CD4-positive, alpha-beta T cell (primary cell): ENCODE measurements around the gene UBR3. TPM values are rescaled to one million over a fixed set of nuclear protein-coding genes. Genes with fewer than 3 reads are reported as not detected.

Source experiments
- ATAC-seq: fragments of 200-7000 bp; cut with Tn5 transposase; one replicate; pipeline ENCODE4 v1.10.0; 2022; ENCODE audit warnings: mild to moderate bottlenecking; ENCODE audit not compliant: poor library complexity
- CTCF ChIA-PET: fragments of 350-600 bp; sonication (Branson Sonifier 250); formaldehyde crosslinking; loops from one replicate; lab custom pipeline; 2021; ENCODE audit warnings: antibody characterized with exemption, inconsistent platforms; lab: Charles Lee
- POLR2A ChIA-PET: fragments of 350-600 bp; sonication (Branson Sonifier 250); formaldehyde crosslinking; loops from one replicate; lab custom pipeline; 2021; ENCODE audit warnings: antibody characterized with exemption, inconsistent platforms; lab: Charles Lee
- DNase-seq, 14 experiments: peaks; one replicate each; pipeline ENCODE4 v3.0.0-alpha.2; 2013 to 2020; ENCODE audit warnings: mixed read lengths in 2 of 14
- H3K27ac ChIP-seq, 2 donors: one replicate each; pipeline versions ENCODE4 v1.5.1 to v1.7.0; 2013; ENCODE audit warnings: low read length in 2 of 2, low read depth in 1 of 2, mild to moderate bottlenecking in 1 of 2
- H3K27me3 ChIP-seq, 2 experiments: 1 replicate in 1 of 2; 2 replicates in 1 of 2; pipeline versions ENCODE4 v1.6.1 to v1.7.0; 2013; ENCODE audit warnings: low read length in 2 of 2, control low read depth in 1 of 2, mild to moderate bottlenecking in 1 of 2, moderate library complexity in 1 of 2; ENCODE audit not compliant: insufficient read depth in 2 of 2, control insufficient read depth in 1 of 2
- H3K36me3 ChIP-seq: one replicate; pipeline ENCODE4 v1.6.1; 2013; ENCODE audit warnings: low read length, control low read depth; ENCODE audit not compliant: insufficient read depth
- H3K4me1 ChIP-seq: one replicate; pipeline ENCODE4 v1.6.1; 2013; ENCODE audit warnings: low read length, control low read depth; ENCODE audit not compliant: insufficient read depth
- H3K4me3 ChIP-seq: one replicate; pipeline ENCODE4 v1.5.1; 2013; ENCODE audit warnings: mild to moderate bottlenecking, low read length, moderate library complexity
- H3K9me3 ChIP-seq, 2 experiments: 1 replicate in 1 of 2; 2 replicates in 1 of 2; pipeline versions ENCODE4 v1.6.1 to v1.7.0; 2013; ENCODE audit warnings: low read length in 2 of 2, mild to moderate bottlenecking in 2 of 2, control low read depth in 1 of 2, moderate library complexity in 1 of 2; ENCODE audit not compliant: control insufficient read depth in 1 of 2, insufficient read depth in 1 of 2
- H3K27ac Mint-ChIP-seq: one replicate; pipeline ENCODE4 v1.8.0; 2020; ENCODE audit warnings: mixed read lengths
- H3K27me3 Mint-ChIP-seq: one replicate; pipeline ENCODE4 v1.8.0; 2021; ENCODE audit warnings: mixed read lengths
- H3K36me3 Mint-ChIP-seq: one replicate; pipeline ENCODE4 v1.8.0; 2021; ENCODE audit warnings: low read depth, mixed read lengths
- H3K4me1 Mint-ChIP-seq: one replicate; pipeline ENCODE4 v1.8.0; 2021; ENCODE audit warnings: low read depth, mixed read lengths
- H3K4me3 Mint-ChIP-seq: one replicate; pipeline ENCODE4 v1.8.0; 2020; ENCODE audit warnings: mild to moderate bottlenecking, mixed read lengths
- H3K9me3 Mint-ChIP-seq: one replicate; pipeline ENCODE4 v1.8.0; 2020; ENCODE audit warnings: mixed read lengths
- intact Hi-C, 2 experiments: fragments of 100-400 bp; cut with DNase I in 1 of 2; cut with micrococcal nuclease in 1 of 2; formaldehyde crosslinking; loops; one replicate each; pipeline versions ENCODE4 v1.15.1 to v1.9.0; 2023 to 2025; cut with DNase I, micrococcal nuclease
- total RNA-seq, 174 experiments: library from RNA in 2 of 174; stranded (reverse) in 2 of 174; gene quantifications; one replicate each; pipeline ENCODE4 v1.2.3 and lab custom pipeline; 2021 to 2026
- TF ChIP-seq, protein P1 (sequence below): fragments of 200-600 bp; IDR thresholded peaks from one replicate; pipeline ENCODE4 v1.8.0; 2022; ENCODE audit warnings: antibody characterized with exemption, mild to moderate bottlenecking

Gene UBR3
- total RNA-seq, 2 experiments from 2014 or later, result 32.1 to 35.2 TPM

DNA sequence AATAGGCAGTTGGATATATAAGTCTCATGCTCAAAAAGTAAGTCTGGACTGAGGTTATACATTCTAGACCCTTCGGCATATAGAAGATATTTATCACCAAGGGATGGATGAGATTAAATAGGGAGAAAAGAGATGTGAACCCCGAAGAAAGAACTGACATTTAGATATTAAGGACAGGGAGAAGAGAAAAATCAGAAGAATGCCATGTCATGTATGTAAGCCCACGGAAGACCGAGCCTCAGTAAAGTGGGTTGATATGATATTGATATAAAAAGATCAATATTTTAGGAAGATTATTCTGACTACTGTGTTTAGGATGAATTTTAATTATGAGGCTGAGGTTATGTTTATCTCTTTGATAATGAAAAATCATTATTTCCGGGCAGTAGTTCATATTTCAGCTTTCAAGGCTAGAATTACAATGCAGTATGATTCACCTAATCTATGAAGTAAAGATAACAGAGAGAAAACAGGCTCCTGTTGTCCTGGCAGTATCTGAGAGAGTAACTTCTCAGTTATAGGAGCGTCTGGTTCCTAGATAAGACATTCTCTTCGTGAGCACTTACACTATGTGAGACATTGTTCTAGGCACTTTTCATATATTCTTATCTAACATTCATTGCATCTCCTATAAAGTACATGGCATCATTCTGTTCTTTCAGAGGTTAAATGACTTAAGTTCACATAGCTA, 83.0 kb downstream of the UBR3 start:
- Histone ChIP-seq H3K27ac (no peak overlapping the region), H3K36me3 (peaks cover 34% of the 10 kb centered on the region), H3K4me1 (no peaks in the 10 kb centered on the region), H3K9me3 (no peaks in the 10 kb centered on the region), H3K4me3 (no peak overlapping the region), H3K27me3 (no peaks in the 10 kb centered on the region)
- H3K27me3 Mint-ChIP-seq, result no peaks in the 10 kb centered on the region
- H3K9me3 Mint-ChIP-seq, result no peaks in the 10 kb centered on the region
- no peak overlapping the region for H3K27ac Mint-ChIP-seq
- ChIA-PET POLR2A (no interaction called here), CTCF (interaction anchor here (1.1 kb wide), 1 partner anchor 18 kb away, joined by 3 read pairs; no protein-coding TSS in a partner anchor)
- no peaks in the 10 kb centered on the region for H3K4me1 Mint-ChIP-seq
- intact Hi-C loops, result no loop called here
- TF ChIP-seq, protein P1, sequence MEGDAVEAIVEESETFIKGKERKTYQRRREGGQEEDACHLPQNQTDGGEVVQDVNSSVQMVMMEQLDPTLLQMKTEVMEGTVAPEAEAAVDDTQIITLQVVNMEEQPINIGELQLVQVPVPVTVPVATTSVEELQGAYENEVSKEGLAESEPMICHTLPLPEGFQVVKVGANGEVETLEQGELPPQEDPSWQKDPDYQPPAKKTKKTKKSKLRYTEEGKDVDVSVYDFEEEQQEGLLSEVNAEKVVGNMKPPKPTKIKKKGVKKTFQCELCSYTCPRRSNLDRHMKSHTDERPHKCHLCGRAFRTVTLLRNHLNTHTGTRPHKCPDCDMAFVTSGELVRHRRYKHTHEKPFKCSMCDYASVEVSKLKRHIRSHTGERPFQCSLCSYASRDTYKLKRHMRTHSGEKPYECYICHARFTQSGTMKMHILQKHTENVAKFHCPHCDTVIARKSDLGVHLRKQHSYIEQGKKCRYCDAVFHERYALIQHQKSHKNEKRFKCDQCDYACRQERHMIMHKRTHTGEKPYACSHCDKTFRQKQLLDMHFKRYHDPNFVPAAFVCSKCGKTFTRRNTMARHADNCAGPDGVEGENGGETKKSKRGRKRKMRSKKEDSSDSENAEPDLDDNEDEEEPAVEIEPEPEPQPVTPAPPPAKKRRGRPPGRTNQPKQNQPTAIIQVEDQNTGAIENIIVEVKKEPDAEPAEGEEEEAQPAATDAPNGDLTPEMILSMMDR, result no peak
- H3K36me3 Mint-ChIP-seq, result peaks cover 58% of the 10 kb centered on the region
- no peak overlapping the region for H3K4me3 Mint-ChIP-seq
- ATAC-seq (no peak), DNase-seq (no peak)

DNA sequence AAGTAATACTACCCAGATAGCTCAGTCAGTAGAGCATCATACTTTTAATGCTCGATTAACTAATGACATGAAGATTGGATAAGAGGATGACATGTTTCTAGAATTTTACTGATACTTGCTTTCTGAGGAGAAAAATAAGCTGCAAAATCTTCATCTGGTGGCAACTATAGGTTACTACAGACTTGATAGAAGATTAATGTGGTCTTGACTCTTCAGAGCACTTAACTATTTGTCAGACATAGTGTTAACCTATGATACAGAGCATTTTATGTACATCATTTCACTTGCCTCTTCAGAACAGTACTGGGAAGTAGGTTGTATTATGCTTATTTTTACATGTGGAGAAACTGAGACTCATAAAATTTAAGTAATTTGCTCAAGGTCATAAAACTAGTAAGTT, 83.9 kb downstream of the UBR3 start:
- no peak overlapping the region for H3K27ac ChIP-seq
- TF ChIP-seq, protein P1, result no peak
- H3K36me3 ChIP-seq, result peaks cover 34% of the 10 kb centered on the region
- intact Hi-C loops, result no loop called here
- H3K27me3 Mint-ChIP-seq, result no peaks in the 10 kb centered on the region
- H3K36me3 Mint-ChIP-seq, result peaks cover 60% of the 10 kb centered on the region
- no peak for ATAC-seq
- POLR2A ChIA-PET, result no interaction called here
- H3K4me1 ChIP-seq, result no peaks in the 10 kb centered on the region
- H3K9me3 ChIP-seq, result no peaks in the 10 kb centered on the region
- H3K27ac Mint-ChIP-seq, result no peak overlapping the region
- no peak overlapping the region for H3K4me3 Mint-ChIP-seq
- H3K4me1 Mint-ChIP-seq, result no peaks in the 10 kb centered on the region
- no peak overlapping the region for H3K4me3 ChIP-seq
- no peaks in the 10 kb centered on the region for H3K27me3 ChIP-seq
- CTCF ChIA-PET, result no interaction called here
- H3K9me3 Mint-ChIP-seq, result no peaks in the 10 kb centered on the region
- no peak for DNase-seq

DNA sequence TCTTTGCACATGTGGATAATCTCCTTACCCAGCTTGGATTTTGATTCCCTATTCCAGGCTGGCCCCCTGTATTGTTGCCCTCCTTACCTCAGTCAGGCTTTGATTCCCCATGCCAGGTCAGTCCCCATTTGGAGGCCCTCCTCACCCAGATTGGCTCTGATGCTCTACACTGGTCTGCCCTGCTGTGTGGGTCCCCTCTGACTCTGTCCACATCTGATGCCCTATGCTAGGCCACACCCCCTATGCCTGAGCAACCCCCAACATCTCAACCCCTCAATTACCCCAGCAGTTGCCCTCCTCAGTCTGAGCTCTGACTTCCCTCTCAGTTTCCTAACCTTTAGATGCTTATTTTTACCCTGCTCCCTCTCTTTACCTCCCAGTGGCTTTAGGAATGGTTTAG, 89.4 kb downstream of the UBR3 start:
- DNase-seq (no peak), ATAC-seq (no peak)
- H3K9me3 Mint-ChIP-seq, result no peaks in the 10 kb centered on the region
- Histone ChIP-seq H3K36me3 (peaks cover 27% of the 10 kb centered on the region), H3K4me3 (no peak overlapping the region), H3K27ac (no peak overlapping the region), H3K4me1 (no peaks in the 10 kb centered on the region), H3K9me3 (no peaks in the 10 kb centered on the region), H3K27me3 (no peaks in the 10 kb centered on the region)
- no peak overlapping the region for H3K4me3 Mint-ChIP-seq
- POLR2A ChIA-PET, result no interaction called here
- no peaks in the 10 kb centered on the region for H3K4me1 Mint-ChIP-seq
- no peak overlapping the region for H3K27ac Mint-ChIP-seq
- intact Hi-C loops, result no loop called here
- no peaks in the 10 kb centered on the region for H3K27me3 Mint-ChIP-seq
- CTCF ChIA-PET, result interaction anchor here (0.9 kb wide), 1 partner anchor 35 kb away, joined by 3 read pairs; no protein-coding TSS in a partner anchor
- TF ChIP-seq, protein P1, result no peak
- peaks cover 53% of the 10 kb centered on the region for H3K36me3 Mint-ChIP-seq
